M059J (cell line): ENCODE measurements around the gene PRDX6. TPM values are rescaled to one million over a fixed set of nuclear protein-coding genes. Genes with fewer than 3 reads are reported as not detected.

Experiments
- total RNA-seq: library from RNA; depleted of rRNA; stranded (reverse); fragments of >200 nt; shearing (Covaris generic); gene quantifications from 2 replicates; pipeline ENCODE4 v1.2.3, GENCODE V29; 2014; rRNA removed

The PRDX6 gene
- total RNA-seq, 1 experiment from 2014 or later: 661 TPM

Other genes with a start within 250 kb of the PRDX6 start
- not detected in 2 replicates for gene SLC9C2, start 125.7 kb downstream of the PRDX6 start, total RNA-seq
- not detected in 2 replicates for gene TEX50, start 158.0 kb downstream of the PRDX6 start, total RNA-seq
- gene ANKRD45, start 192.5 kb downstream of the PRDX6 start, total RNA-seq: 1.2 and 3.2 TPM in 2 replicates
- 21.8 and 22.4 TPM in 2 replicates for gene KLHL20, start 237.6 kb downstream of the PRDX6 start, total RNA-seq